ENCODE data around the gene OXTR. TPM values are rescaled to one million over a fixed set of nuclear protein-coding genes. Genes with fewer than 3 reads are reported as not detected.

OXTR gene
- total and polyA plus RNA-seq, 2 experiments from 2014 or later, result 5.5 to 9.3 TPM

- no peaks in the 10 kb centered on the region for H3K36me3 Mint-ChIP-seq (ENCODE audit: low read depth)
- Histone ChIP-seq H4K20me1 (replicated peaks; ENCODE audit: insufficient read depth) (no peaks in the 10 kb centered on the region), H3K27ac (ENCODE audit: low read depth) (no peak overlapping the region), H3K79me2 (replicated peaks; ENCODE audit: insufficient read depth) (no peaks in the 10 kb centered on the region), H3K36me3 (ENCODE audit: insufficient read depth) (no peaks in the 10 kb centered on the region), H3K27me3 (ENCODE audit: insufficient read depth) (no peaks in the 10 kb centered on the region), H3K4me1 (ENCODE audit: insufficient read depth) (peaks cover 17% of the 10 kb centered on the region), H3F3A (replicated peaks; ENCODE audit: low read depth) (no peaks in the 10 kb centered on the region), H2AFZ (no peak overlapping the region), H3K4me2 (no peak overlapping the region), H3K4me3 (no peak overlapping the region), H3K9me2 (ENCODE audit: insufficient read depth) (no peaks in the 10 kb centered on the region)
- H3K27me3 Mint-ChIP-seq (ENCODE audit: insufficient read depth, low read depth, poor library complexity), result peaks cover 12% of the 10 kb centered on the region
- TF ChIP-seq, protein P1, sequence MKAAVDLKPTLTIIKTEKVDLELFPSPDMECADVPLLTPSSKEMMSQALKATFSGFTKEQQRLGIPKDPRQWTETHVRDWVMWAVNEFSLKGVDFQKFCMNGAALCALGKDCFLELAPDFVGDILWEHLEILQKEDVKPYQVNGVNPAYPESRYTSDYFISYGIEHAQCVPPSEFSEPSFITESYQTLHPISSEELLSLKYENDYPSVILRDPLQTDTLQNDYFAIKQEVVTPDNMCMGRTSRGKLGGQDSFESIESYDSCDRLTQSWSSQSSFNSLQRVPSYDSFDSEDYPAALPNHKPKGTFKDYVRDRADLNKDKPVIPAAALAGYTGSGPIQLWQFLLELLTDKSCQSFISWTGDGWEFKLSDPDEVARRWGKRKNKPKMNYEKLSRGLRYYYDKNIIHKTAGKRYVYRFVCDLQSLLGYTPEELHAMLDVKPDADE (IDR thresholded peaks at IDR 0.05), result no peak
- TF ChIP-seq EZH2 (IDR thresholded peaks at IDR 0.05; ENCODE audit: low read depth, unreplicated experiment) (no peak), EZH2phosphoT487 (IDR thresholded peaks at IDR 0.05; ENCODE audit: unreplicated experiment) (no peak), JUNB (IDR thresholded peaks at IDR 0.05; ENCODE audit: unreplicated experiment) (no peak), ZNF114 (CRISPR knock-in tag; IDR thresholded peaks at IDR 0.05) (no peak), ZNF331 (CRISPR knock-in tag; IDR thresholded peaks at IDR 0.05; ENCODE audit: low read depth) (no peak), CREB1 (CRISPR knock-in tag; IDR thresholded peaks at IDR 0.05; ENCODE audit: low read depth) (no peak), NANOG (IDR thresholded peaks at IDR 0.05; ENCODE audit: borderline replicate concordance) (no peak), REST (IDR thresholded peaks at IDR 0.05; ENCODE audit: unreplicated experiment) (no peak), POLR2AphosphoS5 (IDR thresholded peaks at IDR 0.05; ENCODE audit: low read depth) (no peak), STAT1 (IDR thresholded peaks at IDR 0.05; ENCODE audit: unreplicated experiment) (no peak)
- TF ChIP-seq, protein P2, sequence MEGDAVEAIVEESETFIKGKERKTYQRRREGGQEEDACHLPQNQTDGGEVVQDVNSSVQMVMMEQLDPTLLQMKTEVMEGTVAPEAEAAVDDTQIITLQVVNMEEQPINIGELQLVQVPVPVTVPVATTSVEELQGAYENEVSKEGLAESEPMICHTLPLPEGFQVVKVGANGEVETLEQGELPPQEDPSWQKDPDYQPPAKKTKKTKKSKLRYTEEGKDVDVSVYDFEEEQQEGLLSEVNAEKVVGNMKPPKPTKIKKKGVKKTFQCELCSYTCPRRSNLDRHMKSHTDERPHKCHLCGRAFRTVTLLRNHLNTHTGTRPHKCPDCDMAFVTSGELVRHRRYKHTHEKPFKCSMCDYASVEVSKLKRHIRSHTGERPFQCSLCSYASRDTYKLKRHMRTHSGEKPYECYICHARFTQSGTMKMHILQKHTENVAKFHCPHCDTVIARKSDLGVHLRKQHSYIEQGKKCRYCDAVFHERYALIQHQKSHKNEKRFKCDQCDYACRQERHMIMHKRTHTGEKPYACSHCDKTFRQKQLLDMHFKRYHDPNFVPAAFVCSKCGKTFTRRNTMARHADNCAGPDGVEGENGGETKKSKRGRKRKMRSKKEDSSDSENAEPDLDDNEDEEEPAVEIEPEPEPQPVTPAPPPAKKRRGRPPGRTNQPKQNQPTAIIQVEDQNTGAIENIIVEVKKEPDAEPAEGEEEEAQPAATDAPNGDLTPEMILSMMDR (conservative IDR thresholded peaks at IDR 0.05; ENCODE audit: low read depth in 2 of 2), result no peak
- TF ChIP-seq, protein P3, sequence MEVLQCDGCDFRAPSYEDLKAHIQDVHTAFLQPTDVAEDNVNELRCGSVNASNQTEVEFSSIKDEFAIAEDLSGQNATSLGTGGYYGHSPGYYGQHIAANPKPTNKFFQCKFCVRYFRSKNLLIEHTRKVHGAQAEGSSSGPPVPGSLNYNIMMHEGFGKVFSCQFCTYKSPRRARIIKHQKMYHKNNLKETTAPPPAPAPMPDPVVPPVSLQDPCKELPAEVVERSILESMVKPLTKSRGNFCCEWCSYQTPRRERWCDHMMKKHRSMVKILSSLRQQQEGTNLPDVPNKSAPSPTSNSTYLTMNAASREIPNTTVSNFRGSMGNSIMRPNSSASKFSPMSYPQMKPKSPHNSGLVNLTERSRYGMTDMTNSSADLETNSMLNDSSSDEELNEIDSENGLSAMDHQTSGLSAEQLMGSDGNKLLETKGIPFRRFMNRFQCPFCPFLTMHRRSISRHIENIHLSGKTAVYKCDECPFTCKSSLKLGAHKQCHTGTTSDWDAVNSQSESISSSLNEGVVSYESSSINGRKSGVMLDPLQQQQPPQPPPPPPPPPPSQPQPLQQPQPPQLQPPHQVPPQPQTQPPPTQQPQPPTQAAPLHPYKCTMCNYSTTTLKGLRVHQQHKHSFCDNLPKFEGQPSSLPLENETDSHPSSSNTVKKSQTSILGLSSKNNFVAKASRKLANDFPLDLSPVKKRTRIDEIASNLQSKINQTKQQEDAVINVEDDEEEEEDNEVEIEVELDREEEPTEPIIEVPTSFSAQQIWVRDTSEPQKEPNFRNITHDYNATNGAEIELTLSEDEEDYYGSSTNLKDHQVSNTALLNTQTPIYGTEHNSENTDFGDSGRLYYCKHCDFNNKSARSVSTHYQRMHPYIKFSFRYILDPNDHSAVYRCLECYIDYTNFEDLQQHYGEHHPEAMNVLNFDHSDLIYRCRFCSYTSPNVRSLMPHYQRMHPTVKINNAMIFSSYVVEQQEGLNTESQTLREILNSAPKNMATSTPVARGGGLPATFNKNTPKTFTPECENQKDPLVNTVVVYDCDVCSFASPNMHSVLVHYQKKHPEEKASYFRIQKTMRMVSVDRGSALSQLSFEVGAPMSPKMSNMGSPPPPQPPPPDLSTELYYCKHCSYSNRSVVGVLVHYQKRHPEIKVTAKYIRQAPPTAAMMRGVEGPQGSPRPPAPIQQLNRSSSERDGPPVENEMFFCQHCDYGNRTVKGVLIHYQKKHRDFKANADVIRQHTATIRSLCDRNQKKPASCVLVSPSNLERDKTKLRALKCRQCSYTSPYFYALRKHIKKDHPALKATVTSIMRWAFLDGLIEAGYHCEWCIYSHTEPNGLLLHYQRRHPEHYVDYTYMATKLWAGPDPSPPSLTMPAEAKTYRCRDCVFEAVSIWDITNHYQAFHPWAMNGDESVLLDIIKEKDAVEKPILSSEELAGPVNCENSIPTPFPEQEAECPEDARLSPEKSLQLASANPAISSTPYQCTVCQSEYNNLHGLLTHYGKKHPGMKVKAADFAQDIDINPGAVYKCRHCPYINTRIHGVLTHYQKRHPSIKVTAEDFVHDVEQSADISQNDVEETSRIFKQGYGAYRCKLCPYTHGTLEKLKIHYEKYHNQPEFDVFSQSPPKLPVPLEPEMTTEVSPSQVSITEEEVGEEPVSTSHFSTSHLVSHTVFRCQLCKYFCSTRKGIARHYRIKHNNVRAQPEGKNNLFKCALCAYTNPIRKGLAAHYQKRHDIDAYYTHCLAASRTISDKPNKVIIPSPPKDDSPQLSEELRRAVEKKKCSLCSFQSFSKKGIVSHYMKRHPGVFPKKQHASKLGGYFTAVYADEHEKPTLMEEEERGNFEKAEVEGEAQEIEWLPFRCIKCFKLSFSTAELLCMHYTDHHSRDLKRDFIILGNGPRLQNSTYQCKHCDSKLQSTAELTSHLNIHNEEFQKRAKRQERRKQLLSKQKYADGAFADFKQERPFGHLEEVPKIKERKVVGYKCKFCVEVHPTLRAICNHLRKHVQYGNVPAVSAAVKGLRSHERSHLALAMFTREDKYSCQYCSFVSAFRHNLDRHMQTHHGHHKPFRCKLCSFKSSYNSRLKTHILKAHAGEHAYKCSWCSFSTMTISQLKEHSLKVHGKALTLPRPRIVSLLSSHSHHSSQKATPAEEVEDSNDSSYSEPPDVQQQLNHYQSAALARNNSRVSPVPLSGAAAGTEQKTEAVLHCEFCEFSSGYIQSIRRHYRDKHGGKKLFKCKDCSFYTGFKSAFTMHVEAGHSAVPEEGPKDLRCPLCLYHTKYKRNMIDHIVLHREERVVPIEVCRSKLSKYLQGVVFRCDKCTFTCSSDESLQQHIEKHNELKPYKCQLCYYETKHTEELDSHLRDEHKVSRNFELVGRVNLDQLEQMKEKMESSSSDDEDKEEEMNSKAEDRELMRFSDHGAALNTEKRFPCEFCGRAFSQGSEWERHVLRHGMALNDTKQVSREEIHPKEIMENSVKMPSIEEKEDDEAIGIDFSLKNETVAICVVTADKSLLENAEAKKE (CRISPR knock-in tag; IDR thresholded peaks at IDR 0.05), result no peak
- H3K9me3 Mint-ChIP-seq, result no peaks in the 10 kb centered on the region
- ATAC-seq (no peak), DNase-seq (ENCODE audit: low spot score) (no peak)
- no peak overlapping the region for H3K27ac Mint-ChIP-seq
- H3K4me3 Mint-ChIP-seq, result no peak overlapping the region
- peaks cover 21% of the 10 kb centered on the region for H3K4me1 Mint-ChIP-seq
These were observed 31.6 kb downstream of the OXTR start for GRCh38 chr3:8737823-8738222.
